Endodermal cell (in vitro differentiated cells): ENCODE data around the gene IGFLR1. TPM values are rescaled to one million over a fixed set of nuclear protein-coding genes. Genes with fewer than 3 reads are reported as not detected.

Experiments used
- DNase-seq: peaks from one replicate; pipeline ENCODE4 v3.0.0-alpha.2; 2017
- H3K27ac ChIP-seq: 2 replicates; pipeline ENCODE4 v1.5.1; 2013; ENCODE audit warnings: mild to moderate bottlenecking, low read depth, low read length, moderate library complexity
- H3K27me3 ChIP-seq: 2 replicates; pipeline ENCODE4 v1.6.1; 2013; ENCODE audit warnings: mild to moderate bottlenecking, low read length, moderate library complexity; ENCODE audit not compliant: insufficient read depth, control insufficient read depth, poor library complexity, severe bottlenecking
- H3K36me3 ChIP-seq: 2 replicates; pipeline ENCODE4 v1.7.0; 2013; ENCODE audit warnings: mild to moderate bottlenecking, low read length, moderate library complexity; ENCODE audit not compliant: control insufficient read depth, insufficient read depth
- H3K4me1 ChIP-seq: one replicate; pipeline ENCODE4 v1.7.0; 2013; ENCODE audit warnings: low read length; ENCODE audit not compliant: control insufficient read depth, insufficient read depth
- H3K4me3 ChIP-seq: 2 replicates; pipeline ENCODE4 v1.5.1; 2013; ENCODE audit warnings: mild to moderate bottlenecking, low read length, moderate library complexity
- H3K9ac ChIP-seq: 2 replicates; pipeline ENCODE4 v1.6.1; 2013; ENCODE audit warnings: mild to moderate bottlenecking, low read length, moderate library complexity; ENCODE audit not compliant: poor library complexity, severe bottlenecking; ENCODE audit errors: extremely low read depth
- H3K9me3 ChIP-seq: 2 replicates; pipeline ENCODE4 v1.6.1; 2013; ENCODE audit warnings: mild to moderate bottlenecking, low read length, moderate library complexity; ENCODE audit not compliant: control insufficient read depth
- H3K27ac Mint-ChIP-seq: 2 replicates; pipeline ENCODE4 v1.8.0; 2020; ENCODE audit warnings: mixed read lengths
- H3K27me3 Mint-ChIP-seq: 2 replicates; pipeline ENCODE4 v1.8.0; 2021; ENCODE audit warnings: mild to moderate bottlenecking, mixed read lengths; ENCODE audit not compliant: insufficient read depth
- H3K36me3 Mint-ChIP-seq: 2 replicates; pipeline ENCODE4 v1.8.0; 2020; ENCODE audit warnings: low read depth, mixed read lengths
- H3K4me1 Mint-ChIP-seq: 2 replicates; pipeline ENCODE4 v1.8.0; 2020; ENCODE audit warnings: mixed read lengths
- H3K4me3 Mint-ChIP-seq: 2 replicates; pipeline ENCODE4 v1.8.0; 2020; ENCODE audit warnings: mild to moderate bottlenecking, moderate library complexity, mixed read lengths
- H3K9me3 Mint-ChIP-seq: 2 replicates; pipeline ENCODE4 v1.8.0; 2020; ENCODE audit warnings: mild to moderate bottlenecking, mixed read lengths
- CTCF ChIP-seq: fragments of 200-600 bp; sonication (generic); conservative IDR thresholded peaks from 2 replicates; pipeline ENCODE4 v1.5.0; 2021; ENCODE audit warnings: antibody characterized with exemption, mild to moderate bottlenecking
- WGBS, 2 experiments: methylation state at CpG; one replicate each; pipeline versions ENCODE4 v1.1.5 to v1.1.7; 2013; ENCODE audit warnings: missing lambda C conversion rate in 2 of 2, mixed read lengths in 1 of 2; ENCODE audit not compliant: insufficient coverage in 1 of 2, insufficient read length in 1 of 2; 5-methylcytosine and 5-hydroxymethylcytosine counted together
- total RNA-seq, 2 donors: library from RNA; stranded (reverse); fragmentation: NEBNext Ultra II Directional in 1 of 2; extraction: Animal tissue kit (Norgen Biotek cat#: 25700) in 1 of 2; gene quantifications; 2 replicates in 1 of 2; 3 replicates in 1 of 2; pipeline ENCODE4 v1.2.1, GENCODE V29; 2021

The IGFLR1 gene
- total RNA-seq, 2 donors from 2014 or later: 4.6 to 7.1 TPM

GRCh38 chr19:35719402-35720162 lies 22.7 kb downstream of the IGFLR1 start:
- peak overlapping the region; percentile 86 for H3K4me3 Mint-ChIP-seq
- peaks cover 25% of the 10 kb centered on the region for H3K36me3 ChIP-seq
- WGBS, 2 experiments: 91 to 97% methylated on average over 12 to 32 of the region's 32 CpGs
- peaks cover 18% of the 10 kb centered on the region for H3K4me1 Mint-ChIP-seq
- H3K27me3 ChIP-seq: no peaks in the 10 kb centered on the region
- peak overlapping the region; percentile 90 for H3K4me3 ChIP-seq
- TF ChIP-seq CTCF: no peak
- H3K9me3 ChIP-seq: no peaks in the 10 kb centered on the region
- H3K9me3 Mint-ChIP-seq: no peaks in the 10 kb centered on the region
- H3K4me1 ChIP-seq: peaks cover 13% of the 10 kb centered on the region
- H3K27ac Mint-ChIP-seq: peak overlapping the region; percentile 55
- H3K27me3 Mint-ChIP-seq: no peaks in the 10 kb centered on the region
- H3K9ac ChIP-seq: peak overlapping the region; percentile 68
- DNase-seq: no peak
- no peak overlapping the region for H3K27ac ChIP-seq
- peaks cover 36% of the 10 kb centered on the region for H3K36me3 Mint-ChIP-seq

- DNase-seq: peak; percentile 66
- peak overlapping the region; percentile 90 for H3K4me3 ChIP-seq
- Mint-ChIP-seq H3K9me3 (no peaks in the 10 kb centered on the region), H3K4me3 (peak overlapping the region; percentile 86), H3K36me3 (peaks cover 27% of the 10 kb centered on the region), H3K27me3 (no peaks in the 10 kb centered on the region), H3K27ac (peak overlapping the region; percentile 48), H3K4me1 (peaks cover 18% of the 10 kb centered on the region)
- peaks cover 13% of the 10 kb centered on the region for H3K4me1 ChIP-seq
- 4 to 9% methylated on average over 21 to 42 of the region's 42 CpGs for WGBS, 2 experiments
- peak overlapping the region; percentile 68 for H3K9ac ChIP-seq
- H3K27ac ChIP-seq: no peak overlapping the region
- no peak for TF ChIP-seq CTCF
- H3K27me3 ChIP-seq: no peaks in the 10 kb centered on the region
- H3K9me3 ChIP-seq: no peaks in the 10 kb centered on the region
- H3K36me3 ChIP-seq: peaks cover 15% of the 10 kb centered on the region
Observed at GRCh38 chr19:35718345-35719041, 23.8 kb downstream of the IGFLR1 start.

GRCh38 chr19:35717665-35718344 lies 24.4 kb downstream of the IGFLR1 start, which contains the start of gene KMT2B:
Gene KMT2B (plus strand): TSS chr19:35718003. CDS start chr19:35718019, 16 bp downstream.
- Histone ChIP-seq H3K4me3 (peak within 1 kb of the TSS; percentile 90), H3K36me3 (peaks cover 8% of the 10 kb centered on the region), H3K9me3 (no peaks in the 10 kb centered on the region), H3K9ac (peak within 1 kb of the TSS; percentile 68), H3K4me1 (peaks cover 13% of the 10 kb centered on the region), H3K27ac (peak within 1 kb of the TSS; percentile 80), H3K27me3 (no peaks in the 10 kb centered on the region)
- Mint-ChIP-seq H3K9me3 (no peaks in the 10 kb centered on the region), H3K36me3 (peaks cover 22% of the 10 kb centered on the region), H3K27ac (peak within 1 kb of the TSS; percentile 96), H3K4me1 (peaks cover 18% of the 10 kb centered on the region), H3K4me3 (peak within 1 kb of the TSS; percentile 86), H3K27me3 (no peaks in the 10 kb centered on the region)
- 0 to 1% methylated on average over 35 to 87 of the region's 109 CpGs for WGBS, 2 experiments
- TF ChIP-seq CTCF: no peak
- DNase-seq: no peak
